Fibroblast of lung (primary cell): ENCODE data around the gene ACSF2. TPM values are rescaled to one million over a fixed set of nuclear protein-coding genes. Genes with fewer than 3 reads are reported as not detected.

Experiments
- DNase-seq, 2 donors: peaks; one replicate each; pipeline versions ENCODE4 v3.0.0 to v3.0.0-alpha.2; 2010; ENCODE audit warnings: low read depth in 2 of 2
- H2AFZ ChIP-seq: 2 replicates; pipeline ENCODE4 v1.5.1; 2012; ENCODE audit warnings: low read length, control low read depth, inconsistent platforms
- H3K27ac ChIP-seq: 2 replicates; pipeline ENCODE4 v1.5.1; 2011; ENCODE audit warnings: low read length, control low read depth; ENCODE audit not compliant: insufficient read depth
- H3K27me3 ChIP-seq: 2 replicates; pipeline ENCODE4 v1.5.1; 2011; ENCODE audit warnings: mild to moderate bottlenecking, low read length; ENCODE audit not compliant: control insufficient read depth, insufficient read depth
- H3K36me3 ChIP-seq: 2 replicates; pipeline ENCODE4 v1.5.1; 2011; ENCODE audit warnings: low read length; ENCODE audit not compliant: control insufficient read depth, insufficient read depth
- H3K4me1 ChIP-seq: 2 replicates; pipeline ENCODE4 v1.5.1; 2011; ENCODE audit warnings: low read length; ENCODE audit not compliant: control insufficient read depth, insufficient read depth; ENCODE audit errors: extremely low read depth
- H3K4me2 ChIP-seq: 2 replicates; pipeline ENCODE4 v1.5.1; 2011; ENCODE audit warnings: low read length, control low read depth; ENCODE audit not compliant: insufficient read depth; ENCODE audit errors: extremely low read depth
- H3K4me3 ChIP-seq, 4 experiments: fragments of 200-600 bp in 1 of 4; sonication (generic) in 1 of 4; replicated peaks in 1 of 4; 2 replicates each; pipeline ENCODE4 v1.5.1; 2011 to 2016; ENCODE audit warnings: low read length in 4 of 4, low read depth in 3 of 4, mild to moderate bottlenecking in 3 of 4, control low read depth in 2 of 4, inconsistent platforms in 1 of 4, mixed read lengths in 1 of 4; ENCODE audit not compliant: insufficient read depth in 1 of 4; ENCODE audit errors: control extremely low read depth in 1 of 4
- H3K79me2 ChIP-seq: 2 replicates; pipeline ENCODE4 v1.5.1; 2012; ENCODE audit warnings: mild to moderate bottlenecking, low read length, inconsistent platforms; ENCODE audit not compliant: control insufficient read depth, insufficient read depth
- H3K9ac ChIP-seq: 2 replicates; pipeline ENCODE4 v1.5.1; 2011; ENCODE audit warnings: mild to moderate bottlenecking, low read length, control low read depth; ENCODE audit not compliant: insufficient read depth
- H3K9me3 ChIP-seq: 2 replicates; pipeline ENCODE4 v1.5.1; 2012; ENCODE audit warnings: low read depth, low read length; ENCODE audit not compliant: control insufficient read depth, insufficient read depth
- H4K20me1 ChIP-seq: 2 replicates; pipeline ENCODE4 v1.5.1; 2011; ENCODE audit warnings: low read length; ENCODE audit not compliant: control insufficient read depth, insufficient read depth; ENCODE audit errors: extremely low read depth
- EZH2 ChIP-seq: IDR thresholded peaks from 2 replicates; pipeline ENCODE4 v1.5.1; 2012; ENCODE audit warnings: low read length, control low read depth, mild to moderate bottlenecking; ENCODE audit errors: missing control alignments
- polyA plus RNA-seq, 2 donors: library from polyadenylated mRNA; depleted of rRNA in 1 of 2; stranded (reverse) in 1 of 2; unstranded in 1 of 2; fragments of >200 nt; gene quantifications; 2 replicates each; pipeline ENCODE4 v1.2.1, GENCODE V29; 2011 to 2012; ENCODE audit warnings: missing spikeins in 1 of 2
- total RNA-seq: library from RNA; depleted of rRNA; stranded (reverse); fragments of >200 nt; gene quantifications from 2 replicates; pipeline ENCODE4 v1.2.1, GENCODE V29; 2014
- TF ChIP-seq, protein P1 (sequence below), 2 donors: IDR thresholded peaks in 1 of 2; conservative IDR thresholded peaks in 1 of 2; 1 replicate in 1 of 2; 2 replicates in 1 of 2; pipeline ENCODE4 v1.5.1; 2011 to 2012; ENCODE audit warnings: low read length in 2 of 2, control low read depth in 1 of 2, inconsistent platforms in 1 of 2, low read depth in 1 of 2, mild to moderate bottlenecking in 1 of 2

The ACSF2 gene
- total and polyA plus RNA-seq, 2 donors (not counting 1 experiment from before 2014, with no cell fraction given): 16.5 to 23.6 TPM

DNA sequence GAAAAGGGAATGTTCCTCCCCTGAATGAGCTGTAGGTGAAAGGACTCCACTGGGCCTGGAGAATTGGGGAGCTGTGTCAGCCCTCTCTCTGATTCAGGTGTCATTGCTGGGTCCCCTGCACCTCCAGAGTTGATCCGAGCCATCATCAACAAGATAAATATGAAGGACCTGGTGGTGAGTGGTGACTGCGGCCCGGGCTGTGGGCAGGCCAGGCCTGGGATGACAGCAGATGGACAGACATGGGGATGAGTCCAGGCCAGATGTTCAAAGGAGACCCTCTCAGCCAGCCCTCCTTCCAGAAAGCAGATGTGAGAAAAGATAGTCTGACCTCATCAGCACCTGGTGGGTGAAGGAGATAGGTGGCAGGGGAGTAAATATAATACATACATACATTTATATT is 38.1 kb downstream of the ACSF2 start:
- no peaks in the 10 kb centered on the region for H4K20me1 ChIP-seq
- H2AFZ ChIP-seq: no peak overlapping the region
- no peaks in the 10 kb centered on the region for H3K4me1 ChIP-seq
- H3K27ac ChIP-seq: no peak overlapping the region
- H3K4me3 ChIP-seq: no peak overlapping the region
- H3K9me3 ChIP-seq: no peaks in the 10 kb centered on the region
- H3K9ac ChIP-seq: no peak overlapping the region
- H3K27me3 ChIP-seq: peaks cover 19% of the 10 kb centered on the region
- no peak overlapping the region for H3K4me2 ChIP-seq
- TF ChIP-seq EZH2: no peak
- TF ChIP-seq, protein P1, sequence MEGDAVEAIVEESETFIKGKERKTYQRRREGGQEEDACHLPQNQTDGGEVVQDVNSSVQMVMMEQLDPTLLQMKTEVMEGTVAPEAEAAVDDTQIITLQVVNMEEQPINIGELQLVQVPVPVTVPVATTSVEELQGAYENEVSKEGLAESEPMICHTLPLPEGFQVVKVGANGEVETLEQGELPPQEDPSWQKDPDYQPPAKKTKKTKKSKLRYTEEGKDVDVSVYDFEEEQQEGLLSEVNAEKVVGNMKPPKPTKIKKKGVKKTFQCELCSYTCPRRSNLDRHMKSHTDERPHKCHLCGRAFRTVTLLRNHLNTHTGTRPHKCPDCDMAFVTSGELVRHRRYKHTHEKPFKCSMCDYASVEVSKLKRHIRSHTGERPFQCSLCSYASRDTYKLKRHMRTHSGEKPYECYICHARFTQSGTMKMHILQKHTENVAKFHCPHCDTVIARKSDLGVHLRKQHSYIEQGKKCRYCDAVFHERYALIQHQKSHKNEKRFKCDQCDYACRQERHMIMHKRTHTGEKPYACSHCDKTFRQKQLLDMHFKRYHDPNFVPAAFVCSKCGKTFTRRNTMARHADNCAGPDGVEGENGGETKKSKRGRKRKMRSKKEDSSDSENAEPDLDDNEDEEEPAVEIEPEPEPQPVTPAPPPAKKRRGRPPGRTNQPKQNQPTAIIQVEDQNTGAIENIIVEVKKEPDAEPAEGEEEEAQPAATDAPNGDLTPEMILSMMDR (conservative IDR thresholded peaks at IDR 0.05 in 1 of 2, IDR thresholded peaks at IDR 0.05 in 1 of 2; ENCODE audit: low read depth in 1 of 2, low read length in 2 of 2): no peak
- H3K79me2 ChIP-seq: no peaks in the 10 kb centered on the region
- no peaks in the 10 kb centered on the region for H3K36me3 ChIP-seq
- no peak for DNase-seq

DNA sequence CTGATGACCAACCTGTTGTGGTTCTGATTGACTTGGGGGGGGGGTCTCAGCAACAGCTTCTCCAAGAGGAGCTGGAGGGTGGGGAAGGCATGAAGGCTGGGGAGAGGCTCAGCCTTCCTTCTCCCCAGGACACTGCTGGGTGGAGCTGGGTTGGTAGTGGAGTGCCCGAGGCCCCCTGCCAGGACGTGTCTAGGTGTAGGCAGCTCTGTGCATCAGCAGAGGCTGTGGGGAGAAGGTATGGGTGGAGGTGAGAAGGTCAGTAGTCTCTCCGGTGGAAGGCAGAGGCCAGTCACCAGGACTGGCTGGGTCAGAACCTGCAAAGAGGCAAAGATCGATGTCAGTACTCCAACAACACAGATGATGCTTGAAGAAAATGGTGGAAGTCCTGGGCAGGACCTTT is 38.7 kb downstream of the ACSF2 start:
- Histone ChIP-seq H3K27me3 (peaks cover 20% of the 10 kb centered on the region), H3K4me1 (no peaks in the 10 kb centered on the region), H3K9me3 (no peaks in the 10 kb centered on the region), H2AFZ (no peak overlapping the region), H3K27ac (no peak overlapping the region), H3K4me3 (no peak overlapping the region), H3K9ac (no peak overlapping the region), H3K79me2 (no peaks in the 10 kb centered on the region), H3K4me2 (no peak overlapping the region), H3K36me3 (no peaks in the 10 kb centered on the region), H4K20me1 (no peaks in the 10 kb centered on the region)
- DNase-seq: no peak
- no peak for TF ChIP-seq EZH2

GRCh38 chr17:50465171-50465570 is 39.2 kb downstream of the ACSF2 start:
- H3K4me3 ChIP-seq: no peak overlapping the region
- H3K79me2 ChIP-seq: no peaks in the 10 kb centered on the region
- H2AFZ ChIP-seq: no peak overlapping the region
- no peak for TF ChIP-seq EZH2
- TF ChIP-seq, protein P1 (conservative IDR thresholded peaks at IDR 0.05 in 1 of 2, IDR thresholded peaks at IDR 0.05 in 1 of 2; ENCODE audit: low read depth in 1 of 2, low read length in 2 of 2): no peak
- H3K4me1 ChIP-seq: no peaks in the 10 kb centered on the region
- no peaks in the 10 kb centered on the region for H3K9me3 ChIP-seq
- no peaks in the 10 kb centered on the region for H4K20me1 ChIP-seq
- peaks cover 20% of the 10 kb centered on the region for H3K27me3 ChIP-seq
- no peak for DNase-seq
- no peaks in the 10 kb centered on the region for H3K36me3 ChIP-seq
- H3K27ac ChIP-seq: no peak overlapping the region
- no peak overlapping the region for H3K4me2 ChIP-seq
- no peak overlapping the region for H3K9ac ChIP-seq
